ENCODE measurements around the gene MED27.

The MED27 gene

DNA sequence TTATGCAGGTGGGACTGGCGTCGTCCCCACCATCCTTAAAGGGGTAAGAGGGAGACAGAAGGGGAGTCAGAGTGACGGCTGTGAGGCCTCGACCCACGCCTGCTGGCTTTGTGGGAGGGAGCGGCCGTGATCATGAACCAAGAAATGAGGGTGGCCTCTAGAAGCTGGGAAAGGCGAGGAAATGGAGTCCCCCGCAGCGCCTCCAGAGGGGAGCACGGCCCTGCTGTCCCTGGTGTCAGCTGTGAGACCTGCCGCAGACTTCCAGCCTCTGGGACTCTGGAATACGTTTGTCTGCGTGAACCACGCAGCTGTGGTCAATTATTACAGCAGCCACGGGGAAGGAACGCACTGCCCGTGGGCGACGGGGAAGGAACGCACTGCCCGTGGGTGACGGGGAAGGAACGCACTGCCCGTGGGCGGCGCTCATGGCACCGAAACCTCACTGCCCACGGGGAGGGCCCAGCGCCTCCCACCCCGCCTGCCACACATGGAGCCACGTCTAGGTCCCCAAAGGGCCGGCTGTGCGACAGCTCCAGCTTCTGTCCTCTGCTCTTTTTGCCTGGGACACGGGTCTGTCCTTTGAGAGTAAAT lies 231.0 kb downstream of the MED27 start:
- FAIRE-seq: no peak

GRCh38 chr9:131847665-131848354 lies 231.9 kb downstream of the MED27 start:
- FAIRE-seq: no peak

DNA sequence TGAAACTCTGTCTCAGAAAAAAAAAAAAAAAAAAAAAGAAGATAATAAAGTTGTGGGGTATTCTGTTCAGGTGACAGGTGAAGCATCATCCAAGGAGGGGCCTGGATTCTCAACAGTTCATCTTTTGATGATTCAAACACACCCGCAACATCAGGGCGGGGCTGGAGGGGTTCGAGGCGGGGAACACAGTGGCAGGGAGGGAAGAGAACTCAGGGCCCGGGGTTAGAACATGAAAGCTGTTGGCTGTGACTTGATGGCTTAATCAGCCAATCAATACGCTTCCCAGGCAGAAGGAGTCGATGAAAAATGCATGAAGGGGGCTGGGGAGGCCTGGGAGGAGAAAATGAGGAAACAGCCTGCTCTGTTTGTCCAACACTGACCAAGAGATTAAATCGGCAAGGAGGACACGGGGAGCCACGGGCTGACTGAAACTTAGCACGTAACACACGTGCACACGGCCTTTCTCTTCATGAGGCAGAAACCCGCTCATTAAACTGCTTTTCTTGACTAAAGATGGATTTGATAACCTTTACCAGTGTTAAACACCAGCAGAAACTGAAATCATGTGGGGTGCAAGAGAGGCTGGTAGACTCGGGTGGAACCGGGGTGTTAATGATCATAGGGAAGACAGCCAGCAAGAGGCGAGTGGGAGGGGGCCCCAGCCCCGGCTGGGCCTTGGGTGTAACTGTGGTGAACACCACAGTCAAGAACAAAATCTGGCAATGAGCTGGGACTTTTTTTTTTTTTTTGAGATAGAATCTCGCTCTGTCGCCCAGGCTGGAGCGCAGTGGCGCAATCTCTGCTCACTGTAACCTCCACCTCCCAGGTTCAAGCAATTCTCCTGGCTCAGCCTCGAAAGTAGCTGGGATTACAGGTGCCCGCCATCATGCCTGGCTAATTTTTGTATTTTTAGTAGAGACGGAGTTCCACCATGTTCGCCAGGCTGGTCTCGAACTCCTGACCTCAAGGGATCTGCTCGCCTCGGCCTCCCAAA lies 234.1 kb downstream of the MED27 start:
- FAIRE-seq: no peak

DNA sequence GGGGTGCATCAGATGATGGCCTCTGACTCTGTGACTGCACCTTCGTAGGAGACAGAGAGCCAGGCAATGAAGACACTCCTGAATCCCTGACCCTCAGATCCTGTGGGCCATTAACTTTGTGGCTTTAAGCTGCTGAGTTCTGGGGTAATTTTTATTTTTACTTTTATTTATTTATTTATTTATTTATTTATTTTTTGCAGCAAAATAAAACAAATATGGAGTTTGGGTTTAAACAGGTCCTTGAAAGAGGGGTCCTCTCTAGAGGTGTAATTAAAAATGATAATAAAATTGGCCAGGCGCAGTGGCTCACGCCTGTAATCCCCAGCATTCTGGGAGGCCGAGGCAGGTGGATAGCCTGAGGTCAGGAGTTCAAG lies 234.9 kb downstream of the MED27 start:
- FAIRE-seq: no peak

GRCh38 chr9:131843989-131844744 lies 235.5 kb downstream of the MED27 start:
- no peak for FAIRE-seq

- no peak for FAIRE-seq
Measured at GRCh38 chr9:131841765-131842318, 237.8 kb downstream of the MED27 start.

- FAIRE-seq: no peak
Measured at GRCh38 chr9:131840751-131841702, 238.6 kb downstream of the MED27 start.

- FAIRE-seq: no peak
Measured at GRCh38 chr9:131840220-131840619, 239.4 kb downstream of the MED27 start.

- FAIRE-seq: no peak
Measured at GRCh38 chr9:131839281-131840084, 240.2 kb downstream of the MED27 start.

DNA sequence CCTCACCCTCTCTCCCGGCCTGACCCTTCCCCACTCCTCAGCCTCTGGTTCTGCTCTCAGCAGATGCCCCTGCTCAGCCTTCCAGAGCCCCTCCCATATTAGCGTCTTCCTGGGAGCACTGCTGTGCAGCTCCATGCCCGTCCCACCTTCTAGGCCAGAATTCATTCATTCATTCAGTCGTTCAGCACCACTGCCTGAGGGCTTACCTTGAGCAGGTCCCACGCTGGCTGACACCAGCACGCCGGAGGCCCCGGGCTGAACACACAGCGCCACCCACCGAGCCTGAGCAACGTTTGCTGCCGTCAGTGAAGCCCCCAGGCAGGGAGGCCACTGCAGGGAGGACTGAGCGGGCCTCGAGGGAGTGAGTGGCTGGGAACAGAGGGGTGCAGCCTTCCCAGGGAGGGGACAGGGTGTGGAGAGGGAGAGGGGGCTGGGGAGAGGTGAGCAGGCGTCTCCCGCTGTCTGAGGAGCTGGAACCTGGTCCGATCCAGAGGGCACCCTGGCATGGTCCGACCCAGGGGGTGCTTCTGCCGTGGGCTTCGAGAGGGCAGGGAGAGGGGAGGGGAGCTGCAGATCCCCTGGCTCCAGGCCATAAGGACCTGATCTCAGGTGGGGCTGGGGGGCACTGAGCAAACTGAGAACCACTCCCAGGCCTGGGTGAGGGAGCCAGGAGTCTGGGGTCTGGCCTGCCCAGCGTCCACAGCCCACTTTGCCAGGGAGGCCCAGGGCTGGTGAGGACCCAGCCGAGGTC lies 241.0 kb downstream of the MED27 start:
- FAIRE-seq: no peak

- no peak for FAIRE-seq
Measured at GRCh38 chr9:131837836-131838235, 241.8 kb downstream of the MED27 start.

DNA sequence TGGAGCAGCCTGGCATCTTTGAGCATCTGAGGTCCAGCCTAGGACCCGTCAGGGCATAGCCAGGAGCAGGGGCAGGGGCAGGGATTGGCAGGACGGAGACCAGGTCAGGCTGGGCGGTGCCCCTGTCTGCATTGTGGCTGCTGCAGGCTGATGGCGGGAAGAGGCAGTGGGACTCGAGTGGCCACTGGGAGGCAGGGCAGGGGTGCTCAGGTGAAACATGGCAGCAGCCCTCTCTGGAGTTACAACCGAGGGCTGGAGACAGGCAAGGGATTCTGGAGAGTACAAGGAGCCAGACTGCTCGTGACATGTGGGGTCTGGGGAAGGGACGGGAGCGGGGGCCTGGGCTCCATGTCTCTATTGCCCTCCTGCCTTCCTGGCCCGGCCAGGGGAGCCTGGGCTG lies 242.4 kb downstream of the MED27 start:
- no peak for FAIRE-seq

DNA sequence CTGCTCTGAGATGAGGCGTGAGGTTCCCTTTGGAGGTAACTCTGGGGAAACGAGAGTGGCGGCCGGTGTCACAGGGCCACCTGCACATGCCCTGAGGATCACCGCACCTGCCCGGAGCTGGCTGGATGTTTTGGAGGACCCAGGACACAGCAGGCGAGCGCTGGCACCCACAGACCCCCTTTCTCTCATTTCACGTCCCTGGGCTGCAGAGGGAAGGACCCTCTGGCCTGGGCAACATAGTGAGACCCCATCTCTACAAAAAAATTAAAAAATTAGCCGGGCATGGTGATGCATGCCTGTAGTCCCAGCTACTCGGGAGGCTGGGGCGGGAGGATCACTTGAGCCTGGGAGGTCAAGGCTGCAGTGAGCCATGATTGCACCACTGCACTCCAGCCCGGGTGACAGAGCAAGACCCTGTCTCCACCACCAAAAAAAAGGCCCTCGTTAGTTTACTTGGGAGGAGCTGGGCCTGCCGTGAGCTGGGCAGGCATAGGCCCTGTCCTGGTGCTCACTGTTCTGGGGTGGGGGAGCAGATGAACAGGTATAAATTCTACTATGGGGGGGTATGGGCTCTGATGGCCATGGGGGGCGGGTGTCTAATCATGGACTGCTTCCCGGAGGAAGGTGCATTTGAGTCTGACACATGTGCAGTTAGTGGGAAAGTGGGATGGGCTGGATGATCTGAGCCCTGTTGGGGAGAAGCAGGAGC lies 242.9 kb downstream of the MED27 start:
- FAIRE-seq: no peak

GRCh38 chr9:131836021-131836420 lies 243.6 kb downstream of the MED27 start:
- FAIRE-seq: no peak

GRCh38 chr9:131835151-131835910 lies 244.3 kb downstream of the MED27 start:
- FAIRE-seq: no peak

DNA sequence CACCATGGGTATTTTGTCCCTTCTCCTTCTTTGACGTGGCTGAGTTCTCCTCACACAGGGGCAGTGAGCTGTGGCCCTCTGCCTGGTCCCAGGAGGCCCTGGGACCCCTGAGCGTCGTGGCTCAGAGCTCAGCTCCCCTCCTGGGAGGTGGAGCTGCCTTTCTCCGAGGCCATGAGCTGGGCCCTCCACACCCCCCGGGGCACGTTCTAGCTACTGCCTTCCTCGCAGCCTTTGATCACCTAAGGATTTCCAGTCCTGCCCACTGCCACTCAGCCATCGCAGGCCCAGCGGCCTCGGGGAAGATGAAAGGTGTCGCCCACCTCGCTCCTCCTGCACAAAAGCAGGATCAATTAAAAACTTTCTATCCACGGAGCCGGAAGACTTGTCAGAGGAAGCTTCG lies 244.9 kb downstream of the MED27 start:
- FAIRE-seq: no peak

- no peak for FAIRE-seq
Measured at GRCh38 chr9:131833906-131834305, 245.8 kb downstream of the MED27 start.

GRCh38 chr9:131833083-131833482 lies 246.6 kb downstream of the MED27 start:
- FAIRE-seq: no peak

Data from colon (tissue), 2 donors.